HEK293T (cell line): ENCODE results near the gene VDAC1.
"Not testable (repeated sequence)": the region's sequence is repeated elsewhere in the genome, so short reads cannot be mapped to it uniquely, and the experiment has no call there.

ENCODE experiments used
- CTCF ChIA-PET: fragments of 350-600 bp; formaldehyde crosslinking; extraction: SDS; loops from one replicate; lab custom pipeline; 2021; ENCODE audit warnings: antibody characterized with exemption, inconsistent platforms; lab: Yijun Ruan, JAX
- POLR2A ChIA-PET: fragments of 350-600 bp; formaldehyde crosslinking; extraction: SDS; loops from one replicate; lab custom pipeline; 2020; ENCODE audit warnings: antibody characterized with exemption, inconsistent platforms; lab: Yijun Ruan, JAX
- DNase-seq: peaks from one replicate; pipeline ENCODE4 v3.0.0; 2012; ENCODE audit warnings: mixed read lengths; ENCODE audit errors: extremely low spot score
- ARNT ChIP-seq: fragments of 450-650 bp; IDR thresholded peaks from 2 replicates; pipeline ENCODE4 v1.6.1; 2017; ENCODE audit warnings: mild to moderate bottlenecking
- BHLHE40 ChIP-seq: fragments of 450-650 bp; IDR thresholded peaks from 2 replicates; pipeline ENCODE4 v1.6.1; 2016; ENCODE audit warnings: mild to moderate bottlenecking, moderate library complexity, borderline replicate concordance
- CTBP1 ChIP-seq: fragments of 450-650 bp; IDR thresholded peaks from 2 replicates; pipeline ENCODE4 v1.6.1; 2016; ENCODE audit warnings: borderline replicate concordance
- ELF4 ChIP-seq: fragments of 450-650 bp; IDR thresholded peaks from 2 replicates; pipeline ENCODE4 v1.6.1; 2017; ENCODE audit warnings: antibody characterized with exemption
- FOXA1 ChIP-seq: fragments of 450-650 bp; IDR thresholded peaks from 2 replicates; pipeline ENCODE4 v1.6.1; 2016; ENCODE audit warnings: mild to moderate bottlenecking
- FOXK2 ChIP-seq: fragments of 450-650 bp; IDR thresholded peaks from 2 replicates; pipeline ENCODE4 v1.6.1; 2016; ENCODE audit warnings: mild to moderate bottlenecking
- FOXM1 ChIP-seq: fragments of 450-650 bp; IDR thresholded peaks from 2 replicates; pipeline ENCODE4 v1.6.1; 2017; ENCODE audit warnings: mild to moderate bottlenecking, borderline replicate concordance
- HDGF ChIP-seq: fragments of 450-650 bp; IDR thresholded peaks from 2 replicates; pipeline ENCODE4 v1.6.1; 2017; ENCODE audit warnings: antibody characterized with exemption, borderline replicate concordance
- L3MBTL2 ChIP-seq: fragments of 450-650 bp; conservative IDR thresholded peaks from 2 replicates; pipeline ENCODE4 v1.6.1; 2016; ENCODE audit warnings: mild to moderate bottlenecking
- LEF1 ChIP-seq: fragments of 450-650 bp; IDR thresholded peaks from 2 replicates; pipeline ENCODE4 v1.6.1; 2017; ENCODE audit warnings: mild to moderate bottlenecking, borderline replicate concordance
- NFRKB ChIP-seq: fragments of 450-650 bp; IDR thresholded peaks from 2 replicates; pipeline ENCODE4 v1.6.1; 2016; ENCODE audit warnings: mild to moderate bottlenecking, moderate library complexity
- SP1 ChIP-seq: fragments of 450-650 bp; IDR thresholded peaks from 2 replicates; pipeline ENCODE4 v1.6.1; 2017
- SUZ12 ChIP-seq: fragments of 450-650 bp; IDR thresholded peaks from 2 replicates; pipeline ENCODE4 v1.6.1; 2016; ENCODE audit warnings: mild to moderate bottlenecking
- TARDBP ChIP-seq: fragments of 450-650 bp; IDR thresholded peaks from 2 replicates; pipeline ENCODE4 v1.6.1; 2016
- ZNF384 ChIP-seq: fragments of 450-650 bp; IDR thresholded peaks from 2 replicates; pipeline ENCODE4 v1.6.1; 2016
- TF ChIP-seq, protein P1 (sequence below): fragments of 450-650 bp; IDR thresholded peaks from 2 replicates; pipeline ENCODE4 v1.6.1; 2016

VDAC1 gene

DNA sequence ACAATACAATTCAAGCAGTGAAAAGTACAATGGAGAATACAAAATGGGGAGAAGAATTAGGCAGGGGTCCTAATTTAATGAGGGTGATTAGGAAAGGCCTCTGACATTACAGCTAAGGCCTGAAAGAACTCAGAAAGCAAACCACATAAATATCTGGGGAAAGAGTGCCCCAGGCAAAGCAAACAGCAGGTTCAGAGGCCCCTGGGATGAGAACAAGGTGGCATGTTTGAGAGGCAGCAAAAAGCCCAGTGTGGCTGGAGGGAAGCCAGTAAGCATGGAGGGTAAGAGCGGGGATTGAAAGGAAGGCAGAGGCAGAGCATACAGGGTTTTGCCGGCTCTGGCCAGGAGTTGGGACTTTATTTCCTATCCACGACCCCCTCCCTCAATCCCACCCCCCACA lies 33.4 kb upstream of the VDAC1 start:
- ChIA-PET POLR2A (no interaction called here), CTCF (interaction anchor here (1.0 to 1.4 kb wide), 2 partner anchors 35 to 107 kb away, joined by 3 read pairs; no protein-coding TSS in a partner anchor)
- no peak for TF ChIP-seq FOXA1
- no peak for TF ChIP-seq CTBP1
- TF ChIP-seq HDGF, result no peak
- DNase-seq, result no peak

DNA sequence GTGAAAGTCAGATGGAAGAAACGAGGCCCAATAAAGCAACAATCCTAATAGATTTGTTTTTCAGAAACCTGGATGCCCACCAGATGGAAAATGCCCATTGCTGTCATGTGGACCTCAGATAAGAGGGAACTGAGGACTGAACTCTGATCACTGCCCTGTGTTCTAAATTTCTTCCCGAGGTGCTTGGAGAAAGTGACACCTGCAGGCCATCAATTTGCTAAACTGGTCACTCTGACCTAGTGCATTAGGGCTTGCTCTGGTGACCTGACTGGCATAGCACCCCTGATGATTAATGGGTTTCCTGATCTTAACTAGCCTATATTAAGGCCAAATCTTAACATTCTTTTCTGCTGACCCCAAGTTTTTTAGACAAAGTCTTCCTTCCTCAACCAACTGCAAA lies 32.4 kb upstream of the VDAC1 start:
- no peak for DNase-seq
- ChIA-PET POLR2A (no interaction called here), CTCF (interaction anchor here (1.4 kb wide), 1 partner anchor 108 kb away, joined by 3 read pairs; no protein-coding TSS in a partner anchor)
- no peak for TF ChIP-seq LEF1
- no peak for TF ChIP-seq HDGF
- TF ChIP-seq CTBP1, result no peak
- no peak for TF ChIP-seq FOXA1
- no peak for TF ChIP-seq SP1
- TF ChIP-seq BHLHE40, result no peak
- TF ChIP-seq ELF4, result no peak
- no peak for TF ChIP-seq NFRKB
- no peak for TF ChIP-seq FOXK2

DNA sequence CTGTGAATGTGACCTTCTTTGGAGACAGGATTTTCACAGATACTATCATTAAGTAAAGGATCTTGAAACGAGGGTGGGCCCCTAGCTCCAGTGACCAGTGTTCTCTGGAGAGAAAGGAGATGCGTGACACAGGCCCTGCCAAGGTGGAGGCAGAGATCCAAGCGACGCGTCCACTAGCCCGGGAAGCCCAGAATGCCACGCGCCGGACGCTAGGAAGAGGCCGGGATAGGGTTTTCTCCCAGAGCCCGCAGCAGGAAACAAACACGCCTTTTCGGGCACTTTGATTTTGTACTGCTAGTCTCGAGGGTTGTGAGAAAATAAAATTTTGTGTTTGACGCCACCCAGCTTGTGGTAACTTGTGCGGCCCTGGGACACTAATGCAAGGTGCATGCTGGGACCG lies 29.6 kb upstream of the VDAC1 start:
- DNase-seq, result no peak
- TF ChIP-seq SUZ12 (no peak), ELF4 (no peak), HDGF (no peak), SP1 (no peak), LEF1 (no peak), FOXK2 (no peak), BHLHE40 (no peak), FOXA1 (no peak), TARDBP (no peak), ARNT (no peak), ZNF384 (no peak), CTBP1 (no peak), FOXM1 (no peak), L3MBTL2 (no peak), NFRKB (no peak)
- TF ChIP-seq, protein P1, sequence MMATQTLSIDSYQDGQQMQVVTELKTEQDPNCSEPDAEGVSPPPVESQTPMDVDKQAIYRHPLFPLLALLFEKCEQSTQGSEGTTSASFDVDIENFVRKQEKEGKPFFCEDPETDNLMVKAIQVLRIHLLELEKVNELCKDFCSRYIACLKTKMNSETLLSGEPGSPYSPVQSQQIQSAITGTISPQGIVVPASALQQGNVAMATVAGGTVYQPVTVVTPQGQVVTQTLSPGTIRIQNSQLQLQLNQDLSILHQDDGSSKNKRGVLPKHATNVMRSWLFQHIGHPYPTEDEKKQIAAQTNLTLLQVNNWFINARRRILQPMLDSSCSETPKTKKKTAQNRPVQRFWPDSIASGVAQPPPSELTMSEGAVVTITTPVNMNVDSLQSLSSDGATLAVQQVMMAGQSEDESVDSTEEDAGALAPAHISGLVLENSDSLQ, result no peak
- ChIA-PET POLR2A (no interaction called here), CTCF (interaction anchor here (1.0 to 1.6 kb wide), 2 partner anchors 8 to 9 kb away, joined by 5 to 9 read pairs; no protein-coding TSS in a partner anchor)

DNA sequence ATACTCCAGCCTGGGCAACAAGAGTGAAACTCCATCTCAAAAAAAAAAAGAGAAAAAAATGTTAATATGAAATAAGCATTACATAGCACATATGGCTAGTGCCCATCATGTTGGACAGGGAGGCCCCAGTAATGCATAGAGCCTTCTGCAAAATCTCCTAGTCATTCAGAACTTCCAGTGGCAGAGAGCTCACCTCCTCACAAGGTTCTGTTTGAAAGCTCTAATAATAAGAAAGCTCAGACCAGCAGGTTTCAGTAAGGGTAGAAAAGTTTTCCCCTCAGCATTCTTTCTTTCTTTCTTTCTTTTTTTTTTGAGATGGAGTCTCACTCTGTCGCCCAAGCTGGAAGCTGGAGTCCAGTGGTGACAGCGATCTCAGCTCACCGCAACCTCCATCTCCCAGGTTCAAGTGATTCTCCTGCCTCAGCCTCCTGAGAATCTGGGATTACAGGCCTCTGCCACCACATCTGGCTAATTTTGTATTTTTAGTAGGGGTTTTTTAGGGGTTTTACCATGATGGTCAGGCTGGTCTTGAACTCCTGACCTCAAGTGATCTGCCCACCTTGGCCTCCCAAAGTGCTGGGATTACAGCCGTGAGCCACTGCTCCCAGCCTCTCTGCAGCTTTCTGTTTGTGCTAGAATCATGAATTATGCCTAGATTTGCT lies 25.7 kb upstream of the VDAC1 start:
- not testable (repeated sequence) for DNase-seq
- POLR2A ChIA-PET, result interaction anchor here (0.6 kb wide), 1 partner anchor 106 kb away, joined by 3 read pairs; no protein-coding TSS in a partner anchor
- CTCF ChIA-PET, result interaction anchor here (1.2 kb wide), 1 partner anchor 9 kb away, joined by 3 read pairs; no protein-coding TSS in a partner anchor

DNA sequence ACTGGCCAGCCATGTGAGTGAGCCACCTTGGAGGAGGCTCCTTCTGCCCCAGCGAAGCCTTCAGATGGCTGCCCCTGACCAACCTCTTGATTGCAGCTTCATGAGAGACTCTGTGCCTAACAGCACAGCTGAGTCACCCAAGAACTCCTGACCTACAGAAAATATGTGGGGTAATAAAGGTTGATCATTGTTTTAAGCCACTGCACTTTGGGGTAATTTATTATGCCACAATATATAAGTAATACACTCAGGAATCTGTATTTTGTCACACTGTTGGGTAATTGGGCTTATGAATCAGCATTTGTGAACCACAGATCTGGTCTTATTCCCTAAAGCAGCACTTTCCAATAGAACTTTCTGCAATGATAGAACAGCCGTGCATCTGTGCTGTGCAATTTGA lies 24.4 kb upstream of the VDAC1 start:
- TF ChIP-seq ELF4 (no peak), FOXK2 (no peak), NFRKB (no peak), ARNT (no peak), CTBP1 (no peak), L3MBTL2 (no peak), BHLHE40 (no peak)
- TF ChIP-seq, protein P1, result no peak
- POLR2A ChIA-PET, result no interaction called here
- CTCF ChIA-PET, result no interaction called here
- no peak for DNase-seq

DNA sequence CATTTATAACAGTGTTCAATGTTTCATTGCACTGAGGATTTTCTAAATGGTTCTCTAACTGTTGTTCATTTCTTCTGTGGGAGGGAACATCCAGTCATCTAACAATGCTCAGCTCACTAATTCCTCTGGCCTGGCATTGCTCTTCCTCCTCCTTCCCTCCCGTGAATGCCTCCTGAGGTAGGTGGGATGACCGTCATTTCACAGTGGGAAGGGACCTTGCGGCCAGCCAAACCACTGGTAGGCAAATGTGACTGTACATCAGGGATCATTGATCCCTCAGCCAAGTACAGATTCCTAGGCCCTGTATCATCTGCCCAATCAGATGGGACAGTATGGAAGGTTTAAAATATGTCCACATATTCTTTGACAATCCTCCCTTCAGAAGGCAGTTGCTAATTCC lies 23.7 kb upstream of the VDAC1 start:
- no peak for TF ChIP-seq FOXM1
- TF ChIP-seq CTBP1, result no peak
- ChIA-PET POLR2A (no interaction called here), CTCF (no interaction called here)
- no peak for DNase-seq

DNA sequence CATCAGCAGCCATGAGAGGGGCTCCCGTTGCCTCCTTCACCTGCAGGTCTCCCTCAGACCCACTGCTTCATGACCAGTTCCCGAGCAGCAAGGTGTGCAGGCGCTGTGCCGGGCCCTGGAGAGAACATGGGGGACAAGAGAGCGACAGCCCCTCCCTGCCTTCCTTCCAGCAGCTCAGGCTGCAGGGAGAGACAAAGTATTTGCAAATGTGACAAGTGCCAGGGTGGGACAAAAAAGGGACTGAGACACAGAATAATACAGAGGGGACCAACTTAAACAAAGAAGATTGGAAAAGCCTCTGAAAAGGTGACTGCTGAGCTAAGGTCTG lies 22.5 kb upstream of the VDAC1 start:
- POLR2A ChIA-PET, result interaction anchor here (0.7 kb wide), 1 partner anchor 118 kb away, joined by 3 read pairs; no protein-coding TSS in a partner anchor
- CTCF ChIA-PET, result interaction anchor here (0.6 to 1.2 kb wide), 5 partner anchors 14 to 611 kb away, joined by 3 to 13 read pairs (median 4); partner anchors contain the start of gene VDAC1
- TF ChIP-seq FOXM1, result no peak
- no peak for TF ChIP-seq ZNF384
- TF ChIP-seq FOXA1, result no peak
- no peak for TF ChIP-seq L3MBTL2
- no peak for TF ChIP-seq CTBP1
- TF ChIP-seq HDGF, result no peak
- no peak for TF ChIP-seq ARNT
- TF ChIP-seq BHLHE40, result no peak
- TF ChIP-seq SP1, result no peak
- TF ChIP-seq FOXK2, result no peak
- no peak for DNase-seq
